Lower leg skin (tissue), 4 donors: ENCODE data around the gene DNPH1. TPM values are rescaled to one million over a fixed set of nuclear protein-coding genes. Genes with fewer than 3 reads are reported as not detected.

Source experiments
- DNase-seq, 2 donors: peaks; one replicate each; pipeline ENCODE4 v3.0.0-alpha.2; 2019; ENCODE audit warnings: low spot score in 2 of 2
- H3K4me3 ChIP-seq: fragments of 200-600 bp; sonication (generic); 2 replicates; pipeline ENCODE4 v1.5.1; 2017; ENCODE audit warnings: mild to moderate bottlenecking, low read depth; ENCODE audit not compliant: poor library complexity, severe bottlenecking
- CTCF ChIP-seq, 3 donors: fragments of 450-650 bp; IDR thresholded peaks; one replicate each; pipeline ENCODE4 v1.5.1; 2016; ENCODE audit warnings: antibody characterized with exemption in 3 of 3, mild to moderate bottlenecking in 3 of 3, moderate library complexity in 2 of 3
- POLR2A ChIP-seq, 2 donors: fragments of 450-650 bp; IDR thresholded peaks; one replicate each; pipeline ENCODE4 v1.6.1; 2016 to 2017; ENCODE audit warnings: antibody characterized with exemption in 2 of 2, mild to moderate bottlenecking in 1 of 2, moderate library complexity in 1 of 2
- WGBS, 2 donors: methylation state at CpG; one replicate each; pipeline ENCODE4 v1.1.5; 2018; 5-methylcytosine and 5-hydroxymethylcytosine counted together
- intact Hi-C: fragments of 100-400 bp; cut with DNase I; formaldehyde crosslinking; loops from one replicate; pipeline ENCODE4 v1.15.0; 2023; ENCODE audit warnings: low total_unique reads
- total RNA-seq, 4 donors: library from RNA; depleted of rRNA; stranded (reverse); fragments of >200 nt; gene quantifications; one replicate each; pipeline ENCODE4 v1.1.0, GENCODE V29; 2016

DNPH1 gene
- total RNA-seq, 4 donors from 2014 or later = 48.5 to 77.0 (median 61.2) TPM

- intact Hi-C loops = no loop called here
- no peak overlapping the region for H3K4me3 ChIP-seq
- 86 to 90% methylated on average over 8 of the region's 8 CpGs for WGBS, 2 donors
- TF ChIP-seq CTCF (IDR thresholded peaks at IDR 0.05) = no peak
- TF ChIP-seq POLR2A (IDR thresholded peaks at IDR 0.05) = no peak
- DNase-seq = no peak
Observed at GRCh38 chr6:43271103-43271815, 42.0 kb upstream of the DNPH1 start.

- no peak for DNase-seq
- intact Hi-C loops = loop anchor here (10.0 kb wide), 1 partner anchor 125 kb away; no protein-coding TSS in a partner anchor
- TF ChIP-seq POLR2A (IDR thresholded peaks at IDR 0.05) (no peak), CTCF (IDR thresholded peaks at IDR 0.05) (no peak)
- no peak overlapping the region for H3K4me3 ChIP-seq
- WGBS, 2 donors = 8 to 9% methylated on average over 36 to 44 of the region's 44 CpGs
Observed at GRCh38 chr6:43269273-43270007, 40.2 kb upstream of the DNPH1 start.

GRCh38 chr6:43268782-43269272 is 39.5 kb upstream of the DNPH1 start:
- H3K4me3 ChIP-seq = no peak overlapping the region
- no peak for DNase-seq
- intact Hi-C loops = loop anchor here (10.0 kb wide), 1 partner anchor 126 kb away; no protein-coding TSS in a partner anchor
- WGBS, 2 donors = 69 to 76% methylated on average over 10 of the region's 10 CpGs
- TF ChIP-seq POLR2A (IDR thresholded peaks at IDR 0.05) (no peak), CTCF (IDR thresholded peaks at IDR 0.05) (no peak)

- 53 to 68% methylated on average over 3 of the region's 3 CpGs for WGBS, 2 donors
- TF ChIP-seq POLR2A (IDR thresholded peaks at IDR 0.05) = no peak
- no peak for TF ChIP-seq CTCF (IDR thresholded peaks at IDR 0.05)
- intact Hi-C loops = loop anchor here (10.0 kb wide), 1 partner anchor 126 kb away; no protein-coding TSS in a partner anchor
Observed at GRCh38 chr6:43268355-43268700, 39.0 kb upstream of the DNPH1 start.

GRCh38 chr6:43267619-43268354 is 38.5 kb upstream of the DNPH1 start:
- DNase-seq = no peak
- no peak overlapping the region for H3K4me3 ChIP-seq
- intact Hi-C loops = loop anchor here (10.0 kb wide), 1 partner anchor 127 kb away; no protein-coding TSS in a partner anchor
- WGBS, 2 donors = 84 to 91% methylated on average over 7 of the region's 7 CpGs
- TF ChIP-seq CTCF (IDR thresholded peaks at IDR 0.05) (peak in 1 of 3 donors; percentile 95), POLR2A (IDR thresholded peaks at IDR 0.05) (no peak)

More at GRCh38 chr6:43268355-43268700, 39.0 kb upstream of the DNPH1 start:
- DNase-seq = no peak
- no peak overlapping the region for H3K4me3 ChIP-seq
